GM12878 (cell line): ENCODE results near the gene SNRK. TPM values are rescaled to one million over a fixed set of nuclear protein-coding genes. Genes with fewer than 3 reads are reported as not detected.

ENCODE experiments used
- ATAC-seq: fragments of 200-7000 bp; cut with Tn5 transposase; 3 replicates; pipeline ENCODE4 v1.9.1; 2020; ENCODE audit warnings: mild to moderate bottlenecking, moderate library complexity
- BruUV-seq: library from RNA; stranded (reverse); fragments of 400-500 nt; replicated peaks from 2 replicates; lab custom pipeline; 2021; lab: Mats Ljungman, UMichigan
- CTCF ChIA-PET: fragments of 300-600 bp; sonication (Branson Sonifier 250); formaldehyde crosslinking; extraction: SDS; loops from one replicate; lab custom pipeline; 2021; ENCODE audit warnings: inconsistent platforms; lab: Yijun Ruan, JAX
- POLR2A ChIA-PET: fragments of 350-600 bp; formaldehyde crosslinking; extraction: SDS; loops from one replicate; lab custom pipeline; 2021; ENCODE audit warnings: inconsistent platforms; lab: Charles Lee
- RAD21 ChIA-PET: fragments of 300-600 bp; sonication (Branson Sonifier 250); formaldehyde crosslinking; loops from one replicate; lab custom pipeline; 2023; ENCODE audit warnings: antibody characterized with exemption; ENCODE audit not compliant: unreplicated experiment; lab: Charles Lee
- SMC1A ChIA-PET: fragments of 300-600 bp; sonication (Branson Sonifier 250); formaldehyde crosslinking; loops from one replicate; lab custom pipeline; 2023; ENCODE audit not compliant: unreplicated experiment, uncharacterized antibody; lab: Charles Lee
- DNase-seq: peaks from one replicate; pipeline ENCODE4 v3.0.0-alpha.2; 2011; ENCODE audit warnings: low read depth, low spot score
- FAIRE-seq: peaks from 3 replicates; lab custom pipeline; 2011; peaks lifted over from hg19 to GRCh38; lab: Jason Lieb, UNC
- H2AFZ ChIP-seq: 2 replicates; pipeline ENCODE4 v1.6.0; 2011; ENCODE audit warnings: low read depth, low read length, control low read depth; ENCODE audit not compliant: control insufficient read depth
- H3K27ac ChIP-seq: 2 replicates; pipeline ENCODE4 v1.5.1; 2011; ENCODE audit warnings: control low read depth; ENCODE audit not compliant: control insufficient read depth, insufficient read depth
- H3K27me3 ChIP-seq, 2 experiments: replicated peaks in 1 of 2; 2 replicates each; pipeline versions ENCODE4 v1.6.0 to v1.6.1; 2011; ENCODE audit warnings: low read length in 1 of 2; ENCODE audit not compliant: control insufficient read depth in 2 of 2, insufficient read depth in 2 of 2
- H3K36me3 ChIP-seq, 2 experiments: 2 replicates each; pipeline ENCODE4 v1.5.1; 2011; ENCODE audit warnings: low read length in 1 of 2; ENCODE audit not compliant: control insufficient read depth in 2 of 2, insufficient read depth in 2 of 2
- H3K4me1 ChIP-seq: 2 replicates; pipeline ENCODE4 v1.6.1; 2011; ENCODE audit warnings: mild to moderate bottlenecking, low read length, moderate library complexity, mixed read lengths; ENCODE audit not compliant: control insufficient read depth, insufficient read depth
- H3K4me2 ChIP-seq: 2 replicates; pipeline ENCODE4 v1.6.0; 2011; ENCODE audit warnings: control low read depth; ENCODE audit not compliant: control insufficient read depth, insufficient read depth
- H3K4me3 ChIP-seq: fragments of 200-600 bp; sonication (generic); 2 replicates; pipeline ENCODE4 v1.5.1; 2016
- H3K79me2 ChIP-seq: 2 replicates; pipeline ENCODE4 v1.6.0; 2011; ENCODE audit warnings: low read length; ENCODE audit not compliant: control insufficient read depth, insufficient read depth
- H3K9ac ChIP-seq: 2 replicates; pipeline ENCODE4 v1.8.0; 2011; ENCODE audit warnings: low read length, control low read depth, mixed read lengths; ENCODE audit not compliant: control insufficient read depth, insufficient read depth
- H3K9me3 ChIP-seq: replicated peaks from 3 replicates; pipeline ENCODE4 v1.5.1; 2011; ENCODE audit warnings: mild to moderate bottlenecking, low read length; ENCODE audit not compliant: control insufficient read depth, insufficient read depth
- H4K20me1 ChIP-seq: 2 replicates; pipeline ENCODE4 v1.6.0; 2011; ENCODE audit not compliant: control insufficient read depth, insufficient read depth
- BRCA1 ChIP-seq: IDR thresholded peaks from 2 replicates; pipeline ENCODE4 v1.6.1; 2011; ENCODE audit warnings: low read depth, low read length, improper control_type of control experiment
- CHD1 ChIP-seq: IDR thresholded peaks from 2 replicates; pipeline ENCODE4 v1.6.1; 2012; ENCODE audit warnings: low read depth, low read length, improper control_type of control experiment
- CHD4 ChIP-seq: fragments of 200-600 bp; sonication (generic); IDR thresholded peaks from 2 replicates; pipeline ENCODE4 v1.6.1; 2016; ENCODE audit warnings: mild to moderate bottlenecking
- GATAD2B ChIP-seq: fragments of 450-650 bp; conservative IDR thresholded peaks from 2 replicates; pipeline ENCODE4 v1.6.1; 2017; ENCODE audit warnings: low read depth, mild to moderate bottlenecking, moderate library complexity
- MTA2 ChIP-seq: fragments of 450-650 bp; IDR thresholded peaks from 2 replicates; pipeline ENCODE4 v1.6.1; 2016; ENCODE audit warnings: low read depth, mild to moderate bottlenecking, moderate library complexity
- NBN ChIP-seq: fragments of 450-650 bp; IDR thresholded peaks from 2 replicates; pipeline ENCODE4 v1.6.1; 2016
- PAX5 ChIP-seq: IDR thresholded peaks from 2 replicates; pipeline ENCODE4 v1.6.1; 2011; ENCODE audit warnings: low read depth, low read length, borderline replicate concordance
- POLR2AphosphoS2 ChIP-seq: IDR thresholded peaks from 2 replicates; pipeline ENCODE4 v1.6.1; 2011; ENCODE audit warnings: low read depth, mild to moderate bottlenecking, low read length, improper control_type of control experiment, moderate library complexity
- PRDM15 ChIP-seq: fragments of 450-650 bp; formaldehyde crosslinking; IDR thresholded peaks from 2 replicates; pipeline ENCODE4 v1.4.0; 2020; ENCODE audit warnings: mild to moderate bottlenecking, moderate library complexity
- RUNX3 ChIP-seq: IDR thresholded peaks from 2 replicates; pipeline ENCODE4 v1.6.1; 2012; ENCODE audit warnings: low read length, inconsistent platforms
- SREBF1 ChIP-seq: IDR thresholded peaks from 2 replicates; pipeline ENCODE4 v1.6.1; 2012; ENCODE audit warnings: mild to moderate bottlenecking, low read length
- USF1 ChIP-seq: IDR thresholded peaks from 2 replicates; pipeline ENCODE4 v1.6.1; 2011; ENCODE audit warnings: borderline replicate concordance, low read depth, mild to moderate bottlenecking, moderate library complexity, mixed read lengths, low read length; ENCODE audit not compliant: insufficient read depth; ENCODE audit errors: extremely low read length
- ZNF622 ChIP-seq: fragments of 450-650 bp; IDR thresholded peaks from 2 replicates; pipeline ENCODE4 v1.6.1; 2017; ENCODE audit warnings: mild to moderate bottlenecking, inconsistent platforms
- WGBS: methylation state at CpG from one replicate; pipeline ENCODE4 v1.1.6; 2016; ENCODE audit warnings: low lambda C conversion rate; ENCODE audit not compliant: insufficient replicate concordance, insufficient coverage; ENCODE audit errors: missing lambda C conversion rate; 5-methylcytosine and 5-hydroxymethylcytosine counted together
- in situ Hi-C: fragments of 300-500 bp; cut with MboI; formaldehyde crosslinking; loops from 9 replicates; pipeline ENCODE4 v1.14.3; 2018; ENCODE audit warnings: mixed read lengths
- intact Hi-C: fragments of 100-400 bp; cut with micrococcal nuclease; formaldehyde crosslinking; loops from one replicate; pipeline ENCODE4 v1.14.2; 2022; ENCODE audit not compliant: unreplicated experiment
- polyA plus RNA-seq, 11 experiments: library from polyadenylated mRNA; depleted of rRNA in 4 of 11; unstranded in 6 of 11; stranded (reverse) in 5 of 11; fragments of >200 nt; fragmentation: Nextera tagmentation in 4 of 11; fragmentation: Illumina TruSeq in 1 of 11; extraction: Ambion mirVana in 4 of 11; extraction: Trizol in 1 of 11; gene quantifications; 1 replicate in 1 of 11; 2 replicates in 10 of 11; pipeline versions ENCODE4 v1.2.1 to v1.2.3, GENCODE V29; 2011 to 2016; ENCODE audit warnings: inconsistent platforms in 2 of 11, missing spikeins in 2 of 11, low read depth in 1 of 11
- total RNA-seq, 4 experiments: library from RNA; depleted of rRNA in 3 of 4; stranded (reverse); fragments of >200 nt in 3 of 4; fragmentation: Illumina TruSeq in 1 of 4; extraction: Trizol in 1 of 4; gene quantifications; 2 replicates each; pipeline versions ENCODE4 v1.2.1 to v1.2.3, GENCODE V29; 2013 to 2021
- TF ChIP-seq, protein P1 (sequence below): fragments of 450-650 bp; conservative IDR thresholded peaks from 2 replicates; pipeline ENCODE4 v1.6.1; 2017; ENCODE audit warnings: mild to moderate bottlenecking, moderate library complexity

The SNRK gene
- total and polyA plus RNA-seq, 10 of the 15 experiments (the other 5 are each of a cell fraction or from before 2014, with no cell fraction given), result 1.6 to 12.1 (median 7.6) TPM

DNA sequence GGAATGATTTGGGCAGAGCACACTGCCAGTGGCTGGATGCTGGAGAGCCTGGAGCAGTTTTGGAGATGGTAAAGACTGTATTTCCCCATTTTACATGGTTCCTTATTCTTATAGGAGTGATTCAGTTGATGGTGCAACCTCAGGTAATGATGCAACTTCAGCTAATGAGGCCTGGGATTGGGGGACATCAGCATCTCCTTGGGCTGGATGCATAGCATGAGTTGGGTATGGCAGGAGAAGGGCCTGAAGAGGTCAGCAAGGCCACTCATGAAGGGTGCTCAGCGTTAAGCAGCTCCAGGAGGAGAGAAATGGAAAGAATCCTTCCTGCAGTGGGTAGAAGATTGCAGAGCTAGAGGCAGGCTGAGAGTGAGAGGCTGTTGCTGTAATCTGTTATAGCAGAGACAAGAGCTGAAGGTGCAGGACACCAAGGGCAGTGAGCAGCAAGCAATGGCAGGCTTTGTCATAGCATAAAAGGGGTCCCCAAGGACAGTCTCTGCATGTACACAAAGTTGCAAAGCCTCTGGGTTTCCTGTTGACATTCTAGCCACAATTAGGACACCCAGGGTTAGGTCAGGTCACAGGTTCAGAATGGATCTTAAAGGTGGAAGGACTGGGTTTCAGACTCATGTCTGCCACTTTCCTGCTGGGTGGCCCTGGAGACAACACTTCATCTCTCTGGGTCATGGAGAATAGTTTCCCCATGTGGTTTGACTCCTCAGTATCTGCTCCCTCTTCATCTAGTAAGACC is 29.5 kb upstream of the SNRK start (continued):
- TF ChIP-seq, protein P1, sequence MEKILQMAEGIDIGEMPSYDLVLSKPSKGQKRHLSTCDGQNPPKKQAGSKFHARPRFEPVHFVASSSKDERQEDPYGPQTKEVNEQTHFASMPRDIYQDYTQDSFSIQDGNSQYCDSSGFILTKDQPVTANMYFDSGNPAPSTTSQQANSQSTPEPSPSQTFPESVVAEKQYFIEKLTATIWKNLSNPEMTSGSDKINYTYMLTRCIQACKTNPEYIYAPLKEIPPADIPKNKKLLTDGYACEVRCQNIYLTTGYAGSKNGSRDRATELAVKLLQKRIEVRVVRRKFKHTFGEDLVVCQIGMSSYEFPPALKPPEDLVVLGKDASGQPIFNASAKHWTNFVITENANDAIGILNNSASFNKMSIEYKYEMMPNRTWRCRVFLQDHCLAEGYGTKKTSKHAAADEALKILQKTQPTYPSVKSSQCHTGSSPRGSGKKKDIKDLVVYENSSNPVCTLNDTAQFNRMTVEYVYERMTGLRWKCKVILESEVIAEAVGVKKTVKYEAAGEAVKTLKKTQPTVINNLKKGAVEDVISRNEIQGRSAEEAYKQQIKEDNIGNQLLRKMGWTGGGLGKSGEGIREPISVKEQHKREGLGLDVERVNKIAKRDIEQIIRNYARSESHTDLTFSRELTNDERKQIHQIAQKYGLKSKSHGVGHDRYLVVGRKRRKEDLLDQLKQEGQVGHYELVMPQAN, result no peak

DNA sequence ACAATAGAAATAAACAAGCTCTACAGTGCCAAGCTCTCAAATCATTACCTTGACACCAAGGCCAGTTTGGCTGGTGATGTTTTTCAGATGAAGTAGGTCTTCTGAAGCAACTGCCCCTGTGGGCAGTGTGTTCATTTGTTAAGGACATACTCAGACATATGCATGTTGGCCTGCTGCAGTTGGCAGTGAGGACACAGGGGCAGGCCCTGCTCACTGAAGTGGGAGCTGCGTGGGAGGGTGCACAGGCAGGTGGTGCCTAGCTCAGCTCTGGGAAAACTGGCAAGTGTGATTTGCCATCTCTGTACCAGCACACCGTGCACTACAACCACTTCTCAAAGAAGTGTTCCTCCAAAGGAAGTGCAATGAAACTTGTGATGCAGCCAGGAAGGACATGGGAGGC is 28.5 kb upstream of the SNRK start:
- SMC1A ChIA-PET, result interaction anchor here (1.1 kb wide), 1 partner anchor 9 kb away, joined by 3 read pairs; no protein-coding TSS in a partner anchor
- no peaks in the 10 kb centered on the region for H3K36me3 ChIP-seq
- BruUV-seq, result no TSS peak
- RAD21 ChIA-PET, result no interaction called here
- H3K27me3 ChIP-seq, result no peaks in the 10 kb centered on the region
- no peak for FAIRE-seq
- no peak overlapping the region for H3K4me2 ChIP-seq
- H2AFZ ChIP-seq, result no peak overlapping the region
- CTCF ChIA-PET, result no interaction called here
- H3K27ac ChIP-seq, result no peak overlapping the region
- H3K79me2 ChIP-seq, result no peaks in the 10 kb centered on the region
- intact Hi-C loops, result no loop called here
- no peak overlapping the region for H3K4me3 ChIP-seq
- H3K4me1 ChIP-seq, result no peaks in the 10 kb centered on the region
- WGBS, result 36% methylated on average over 2 of the region's 2 CpGs
- in situ Hi-C loops, result no loop called here
- no peak for ATAC-seq
- POLR2A ChIA-PET, result no interaction called here
- DNase-seq, result no peak
- no peaks in the 10 kb centered on the region for H3K9me3 ChIP-seq
- H4K20me1 ChIP-seq, result no peaks in the 10 kb centered on the region
- no peak overlapping the region for H3K9ac ChIP-seq
- TF ChIP-seq MTA2 (no peak), PRDM15 (no peak), BRCA1 (no peak), USF1 (no peak), RUNX3 (no peak), PAX5 (no peak), CHD1 (no peak), GATAD2B (no peak), POLR2AphosphoS2 (no peak), ZNF622 (no peak), NBN (no peak), SREBF1 (no peak), CHD4 (no peak)
- TF ChIP-seq, protein P1, result no peak
